ENCODE results near the gene RING1. TPM values are rescaled to one million over a fixed set of nuclear protein-coding genes. Genes with fewer than 3 reads are reported as not detected.
A peak's percentile ranks its signal among the peaks of the same experiment; 100 is the strongest.

Gene RING1
- total RNA-seq, 1 experiment from 2014 or later, result 31.0 TPM

DNA sequence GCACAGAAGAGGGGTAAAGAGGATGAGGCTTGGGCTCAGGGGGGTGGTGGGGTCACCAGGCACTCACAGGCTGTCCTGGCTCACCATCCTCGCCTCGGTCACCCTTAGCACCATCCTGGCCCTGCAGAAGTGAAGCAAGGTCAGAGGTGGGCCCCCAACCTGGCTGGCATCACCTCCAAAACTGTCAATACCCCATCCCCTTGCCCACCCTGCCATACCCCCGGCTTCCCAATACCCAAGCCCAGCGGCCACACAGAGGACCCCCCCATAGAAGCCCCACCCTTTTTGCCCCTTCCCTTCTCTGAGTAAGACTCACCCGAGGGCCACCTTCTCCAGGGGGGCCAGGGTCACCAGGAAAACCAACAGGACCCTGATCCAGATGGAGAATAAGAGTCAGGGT is 39.7 kb upstream of the RING1 start:
- no peaks in the 10 kb centered on the region for H3K79me1 ChIP-seq (ENCODE audit: insufficient read depth, low read depth, low read length, poor library complexity, severe bottlenecking)
- no peaks in the 10 kb centered on the region for H3K9me3 ChIP-seq (ENCODE audit: control insufficient read depth, low read depth, low read length)
- Mint-ChIP-seq H3K9me3 (no peaks in the 10 kb centered on the region), H3K36me3 (ENCODE audit: insufficient read depth in 1 of 3, low read depth in 3 of 3) (no peaks in the 10 kb centered on the region), H3K4me1 (peaks cover 10 to 15% of the 10 kb centered on the region in 2 experiments), H3K27me3 (ENCODE audit: low read depth) (peaks cover 16% of the 10 kb centered on the region), H3K4me3 (no peak overlapping the region; a peak in 1 of 5 replicates), H3K27ac (peak overlapping the region in 1 of 3 experiments; percentile 96; a peak in 1 of 7 replicates)
- H3K27me3 ChIP-seq (ENCODE audit: insufficient read depth, low read length), result no peaks in the 10 kb centered on the region
- WGBS (ENCODE audit: extremely low coverage, insufficient read length, low lambda C conversion rate), result no CpG with 5 or more reads among the region's 5 CpGs
- H3K9ac ChIP-seq (ENCODE audit: extremely low read depth, insufficient read length, low read length), result no peak overlapping the region
- DNase-seq, result no peak
- no peaks in the 10 kb centered on the region for H3K79me2 ChIP-seq (ENCODE audit: insufficient read depth, low read length)
- TF ChIP-seq CTCF (conservative IDR thresholded peaks at IDR 0.05), result no peak
- no peak overlapping the region for H3K4ac ChIP-seq (ENCODE audit: low read depth, low read length)
- no peak overlapping the region for H4K8ac ChIP-seq (replicated peaks; ENCODE audit: insufficient read length, low read depth, low read length)
- no peak overlapping the region for H3K56ac ChIP-seq (ENCODE audit: insufficient read length, low read depth, low read length)
- H3K27ac ChIP-seq (ENCODE audit: insufficient read length, low read depth, low read length), result no peak overlapping the region
- no peak overlapping the region for H2BK120ac ChIP-seq (ENCODE audit: low read depth, low read length, poor library complexity, severe bottlenecking)
- H2BK5ac ChIP-seq (ENCODE audit: insufficient read length, low read length), result no peak overlapping the region
- H3K4me1 ChIP-seq (ENCODE audit: insufficient read depth, low read length), result no peaks in the 10 kb centered on the region
- H3K23ac ChIP-seq (ENCODE audit: insufficient read length, low read depth, low read length), result no peak overlapping the region
- H3K14ac ChIP-seq (ENCODE audit: insufficient read depth, low read length), result no peak overlapping the region
- H2AFZ ChIP-seq (ENCODE audit: low read length), result no peak overlapping the region
- H3K4me2 ChIP-seq (ENCODE audit: insufficient read depth, insufficient read length, low read length), result no peak overlapping the region
- no peak overlapping the region for H2BK15ac ChIP-seq (ENCODE audit: low read depth, low read length)
- no peak overlapping the region for H3K18ac ChIP-seq (ENCODE audit: insufficient read length, low read depth, low read length)
- H3K23me2 ChIP-seq (ENCODE audit: insufficient read length, low read depth, low read length, poor library complexity, severe bottlenecking), result no peaks in the 10 kb centered on the region
- H4K5ac ChIP-seq (ENCODE audit: insufficient read length, low read depth, low read length), result no peak overlapping the region
- no peak overlapping the region for H4K91ac ChIP-seq (ENCODE audit: insufficient read length, low read depth, low read length)
- H2BK20ac ChIP-seq (ENCODE audit: low read depth, low read length, poor library complexity, severe bottlenecking), result no peak overlapping the region
- H4K20me1 ChIP-seq (ENCODE audit: control insufficient read depth, insufficient read depth, insufficient read length), result peaks cover 3% of the 10 kb centered on the region
- H2AK5ac ChIP-seq (ENCODE audit: insufficient read length, low read length), result no peak overlapping the region
- no peak overlapping the region for H2BK12ac ChIP-seq (ENCODE audit: insufficient read length, low read depth, low read length)
- H3T11ph ChIP-seq (ENCODE audit: low read length), result no peak overlapping the region
